ENCODE results near the gene ENTPD7. TPM values are rescaled to one million over a fixed set of nuclear protein-coding genes. Genes with fewer than 3 reads are reported as not detected.

ENTPD7 gene
- total RNA-seq, 2 donors from 2014 or later, result 2.9 to 4.2 TPM

- no peak for ATAC-seq (replicated peaks)
- Mint-ChIP-seq H3K27me3 (peaks cover 7% of the 10 kb centered on the region), H3K4me3 (peak overlapping the region; percentile 88), H3K4me1 (peaks cover 13% of the 10 kb centered on the region), H3K27ac (no peak overlapping the region), H3K36me3 (ENCODE audit: low read depth) (peaks cover 26% of the 10 kb centered on the region), H3K9me3 (no peaks in the 10 kb centered on the region)
Measured at GRCh38 chr10:99660662-99661376, 1.5 kb downstream of the ENTPD7 start.

GRCh38 chr10:99661377-99661763, 2.1 kb downstream of the ENTPD7 start:
- Mint-ChIP-seq H3K4me3 (no peak overlapping the region), H3K36me3 (ENCODE audit: low read depth) (peaks cover 30% of the 10 kb centered on the region), H3K27ac (no peak overlapping the region), H3K4me1 (peaks cover 13% of the 10 kb centered on the region), H3K9me3 (no peaks in the 10 kb centered on the region), H3K27me3 (peaks cover 1% of the 10 kb centered on the region)
- no peak for ATAC-seq (replicated peaks)

- no peak overlapping the region for H3K27ac Mint-ChIP-seq
- peaks cover 43% of the 10 kb centered on the region for H3K36me3 Mint-ChIP-seq (ENCODE audit: low read depth)
- no peaks in the 10 kb centered on the region for H3K27me3 Mint-ChIP-seq
- H3K4me1 Mint-ChIP-seq, result peaks cover under 1% of the 10 kb centered on the region
- no peak for ATAC-seq (replicated peaks)
- H3K4me3 Mint-ChIP-seq, result no peak overlapping the region
- H3K9me3 Mint-ChIP-seq, result no peaks in the 10 kb centered on the region
Measured at GRCh38 chr10:99665304-99665703, 6.0 kb downstream of the ENTPD7 start.

- H3K36me3 Mint-ChIP-seq (ENCODE audit: low read depth), result peaks cover 38% of the 10 kb centered on the region
- no peak overlapping the region for H3K4me3 Mint-ChIP-seq
- no peak overlapping the region for H3K27ac Mint-ChIP-seq
- H3K9me3 Mint-ChIP-seq, result no peaks in the 10 kb centered on the region
- H3K4me1 Mint-ChIP-seq, result no peaks in the 10 kb centered on the region
- H3K27me3 Mint-ChIP-seq, result no peaks in the 10 kb centered on the region
- no peak for ATAC-seq (replicated peaks)
Measured at GRCh38 chr10:99667108-99667751, 7.9 kb downstream of the ENTPD7 start.

GRCh38 chr10:99671386-99671785, 12.1 kb downstream of the ENTPD7 start:
- H3K9me3 Mint-ChIP-seq, result no peaks in the 10 kb centered on the region
- peaks cover 13% of the 10 kb centered on the region for H3K36me3 Mint-ChIP-seq (ENCODE audit: low read depth)
- ATAC-seq (replicated peaks), result no peak
- peaks cover 5% of the 10 kb centered on the region for H3K4me1 Mint-ChIP-seq
- no peaks in the 10 kb centered on the region for H3K27me3 Mint-ChIP-seq
- no peak overlapping the region for H3K27ac Mint-ChIP-seq
- H3K4me3 Mint-ChIP-seq, result no peak overlapping the region

GRCh38 chr10:99672884-99673283, 13.6 kb downstream of the ENTPD7 start:
- H3K36me3 Mint-ChIP-seq (ENCODE audit: low read depth), result no peaks in the 10 kb centered on the region
- H3K4me1 Mint-ChIP-seq, result peaks cover 5% of the 10 kb centered on the region
- no peak overlapping the region for H3K27ac Mint-ChIP-seq
- H3K9me3 Mint-ChIP-seq, result no peaks in the 10 kb centered on the region
- no peak overlapping the region for H3K4me3 Mint-ChIP-seq
- ATAC-seq (replicated peaks), result peak; percentile 54
- H3K27me3 Mint-ChIP-seq, result no peaks in the 10 kb centered on the region

- peak overlapping the region; percentile 5 for H3K27ac Mint-ChIP-seq
- H3K9me3 Mint-ChIP-seq, result no peaks in the 10 kb centered on the region
- no peak overlapping the region for H3K4me3 Mint-ChIP-seq
- peaks cover 5% of the 10 kb centered on the region for H3K4me1 Mint-ChIP-seq
- H3K27me3 Mint-ChIP-seq, result no peaks in the 10 kb centered on the region
- no peak for ATAC-seq (replicated peaks)
- no peaks in the 10 kb centered on the region for H3K36me3 Mint-ChIP-seq (ENCODE audit: low read depth)
Measured at GRCh38 chr10:99673492-99673891, 14.2 kb downstream of the ENTPD7 start.

GRCh38 chr10:99674762-99675161, 15.5 kb downstream of the ENTPD7 start:
- Mint-ChIP-seq H3K27ac (no peak overlapping the region), H3K9me3 (no peaks in the 10 kb centered on the region), H3K36me3 (ENCODE audit: low read depth) (peaks cover 7% of the 10 kb centered on the region), H3K27me3 (no peaks in the 10 kb centered on the region), H3K4me3 (no peak overlapping the region), H3K4me1 (peaks cover 5% of the 10 kb centered on the region)
- no peak for ATAC-seq (replicated peaks)

- Mint-ChIP-seq H3K4me3 (no peak overlapping the region), H3K27me3 (no peaks in the 10 kb centered on the region), H3K4me1 (peaks cover 5% of the 10 kb centered on the region), H3K36me3 (ENCODE audit: low read depth) (peaks cover 20% of the 10 kb centered on the region), H3K9me3 (no peaks in the 10 kb centered on the region), H3K27ac (no peak overlapping the region)
- ATAC-seq (replicated peaks), result no peak
Measured at GRCh38 chr10:99676426-99676825, 17.1 kb downstream of the ENTPD7 start.

- H3K27ac Mint-ChIP-seq, result no peak overlapping the region
- H3K27me3 Mint-ChIP-seq, result no peaks in the 10 kb centered on the region
- no peak for ATAC-seq (replicated peaks)
- peaks cover 5% of the 10 kb centered on the region for H3K4me1 Mint-ChIP-seq
- H3K9me3 Mint-ChIP-seq, result no peaks in the 10 kb centered on the region
- H3K36me3 Mint-ChIP-seq (ENCODE audit: low read depth), result peaks cover 25% of the 10 kb centered on the region
- H3K4me3 Mint-ChIP-seq, result no peak overlapping the region
Measured at GRCh38 chr10:99676895-99677294, 17.6 kb downstream of the ENTPD7 start.

GRCh38 chr10:99678921-99679320, 19.6 kb downstream of the ENTPD7 start:
- ATAC-seq (replicated peaks), result no peak
- H3K36me3 Mint-ChIP-seq (ENCODE audit: low read depth), result peaks cover 34% of the 10 kb centered on the region

GRCh38 chr10:99681553-99681952, 22.2 kb downstream of the ENTPD7 start:
- H3K27me3 Mint-ChIP-seq, result no peaks in the 10 kb centered on the region
- H3K27ac Mint-ChIP-seq, result no peak overlapping the region
- no peaks in the 10 kb centered on the region for H3K4me1 Mint-ChIP-seq
- H3K4me3 Mint-ChIP-seq, result no peak overlapping the region
- no peaks in the 10 kb centered on the region for H3K9me3 Mint-ChIP-seq
- no peak for ATAC-seq (replicated peaks)
- peaks cover 44% of the 10 kb centered on the region for H3K36me3 Mint-ChIP-seq (ENCODE audit: low read depth)

More at GRCh38 chr10:99678921-99679320, 19.6 kb downstream of the ENTPD7 start:
- H3K27me3 Mint-ChIP-seq, result no peaks in the 10 kb centered on the region
- no peak overlapping the region for H3K27ac Mint-ChIP-seq
- no peak overlapping the region for H3K4me3 Mint-ChIP-seq
- no peaks in the 10 kb centered on the region for H3K9me3 Mint-ChIP-seq
- H3K4me1 Mint-ChIP-seq, result no peaks in the 10 kb centered on the region

- no peaks in the 10 kb centered on the region for H3K4me1 Mint-ChIP-seq
- no peaks in the 10 kb centered on the region for H3K9me3 Mint-ChIP-seq
- no peak overlapping the region for H3K4me3 Mint-ChIP-seq
- H3K27me3 Mint-ChIP-seq, result no peaks in the 10 kb centered on the region
- no peak overlapping the region for H3K27ac Mint-ChIP-seq
- peaks cover 48% of the 10 kb centered on the region for H3K36me3 Mint-ChIP-seq (ENCODE audit: low read depth)
- no peak for ATAC-seq (replicated peaks)
Measured at GRCh38 chr10:99682032-99682431, 22.7 kb downstream of the ENTPD7 start.

- no peaks in the 10 kb centered on the region for H3K9me3 Mint-ChIP-seq
- no peak for ATAC-seq (replicated peaks)
- H3K27me3 Mint-ChIP-seq, result no peaks in the 10 kb centered on the region
- H3K4me3 Mint-ChIP-seq, result no peak overlapping the region
- no peak overlapping the region for H3K27ac Mint-ChIP-seq
- no peaks in the 10 kb centered on the region for H3K4me1 Mint-ChIP-seq
- peaks cover 48% of the 10 kb centered on the region for H3K36me3 Mint-ChIP-seq (ENCODE audit: low read depth)
Measured at GRCh38 chr10:99682752-99683151, 23.4 kb downstream of the ENTPD7 start.

- Mint-ChIP-seq H3K4me3 (no peak overlapping the region), H3K4me1 (no peaks in the 10 kb centered on the region), H3K36me3 (ENCODE audit: low read depth) (peaks cover 49% of the 10 kb centered on the region), H3K9me3 (no peaks in the 10 kb centered on the region), H3K27me3 (no peaks in the 10 kb centered on the region), H3K27ac (no peak overlapping the region)
- no peak for ATAC-seq (replicated peaks)
Measured at GRCh38 chr10:99685597-99685967, 26.3 kb downstream of the ENTPD7 start.

All from activated T-helper 17 cell treated with anti-CD3 and anti-CD28 coated beads, Interleukin-2, amount 50 U/mL, for 72 hours (primary cell).